CD4-positive, alpha-beta T cell (primary cell): ENCODE measurements around the gene SRC. TPM values are rescaled to one million over a fixed set of nuclear protein-coding genes. Genes with fewer than 3 reads are reported as not detected.

Experiments
- ATAC-seq: fragments of 200-7000 bp; cut with Tn5 transposase; one replicate; pipeline ENCODE4 v1.10.0; 2022; ENCODE audit warnings: mild to moderate bottlenecking; ENCODE audit not compliant: poor library complexity
- CTCF ChIA-PET: fragments of 350-600 bp; sonication (Branson Sonifier 250); formaldehyde crosslinking; loops from one replicate; lab custom pipeline; 2021; ENCODE audit warnings: antibody characterized with exemption, inconsistent platforms; lab: Charles Lee
- POLR2A ChIA-PET: fragments of 350-600 bp; sonication (Branson Sonifier 250); formaldehyde crosslinking; loops from one replicate; lab custom pipeline; 2021; ENCODE audit warnings: antibody characterized with exemption, inconsistent platforms; lab: Charles Lee
- DNase-seq, 14 experiments: peaks; one replicate each; pipeline ENCODE4 v3.0.0-alpha.2; 2013 to 2020; ENCODE audit warnings: mixed read lengths in 2 of 14
- H3K27ac ChIP-seq, 2 donors: one replicate each; pipeline versions ENCODE4 v1.5.1 to v1.7.0; 2013; ENCODE audit warnings: low read length in 2 of 2, low read depth in 1 of 2, mild to moderate bottlenecking in 1 of 2
- H3K27me3 ChIP-seq, 2 experiments: 1 replicate in 1 of 2; 2 replicates in 1 of 2; pipeline versions ENCODE4 v1.6.1 to v1.7.0; 2013; ENCODE audit warnings: low read length in 2 of 2, control low read depth in 1 of 2, mild to moderate bottlenecking in 1 of 2, moderate library complexity in 1 of 2; ENCODE audit not compliant: insufficient read depth in 2 of 2, control insufficient read depth in 1 of 2
- H3K36me3 ChIP-seq: one replicate; pipeline ENCODE4 v1.6.1; 2013; ENCODE audit warnings: low read length, control low read depth; ENCODE audit not compliant: insufficient read depth
- H3K4me1 ChIP-seq: one replicate; pipeline ENCODE4 v1.6.1; 2013; ENCODE audit warnings: low read length, control low read depth; ENCODE audit not compliant: insufficient read depth
- H3K4me3 ChIP-seq: one replicate; pipeline ENCODE4 v1.5.1; 2013; ENCODE audit warnings: mild to moderate bottlenecking, low read length, moderate library complexity
- H3K9me3 ChIP-seq, 2 experiments: 1 replicate in 1 of 2; 2 replicates in 1 of 2; pipeline versions ENCODE4 v1.6.1 to v1.7.0; 2013; ENCODE audit warnings: low read length in 2 of 2, mild to moderate bottlenecking in 2 of 2, control low read depth in 1 of 2, moderate library complexity in 1 of 2; ENCODE audit not compliant: control insufficient read depth in 1 of 2, insufficient read depth in 1 of 2
- H3K27ac Mint-ChIP-seq: one replicate; pipeline ENCODE4 v1.8.0; 2020; ENCODE audit warnings: mixed read lengths
- H3K27me3 Mint-ChIP-seq: one replicate; pipeline ENCODE4 v1.8.0; 2021; ENCODE audit warnings: mixed read lengths
- H3K36me3 Mint-ChIP-seq: one replicate; pipeline ENCODE4 v1.8.0; 2021; ENCODE audit warnings: low read depth, mixed read lengths
- H3K4me1 Mint-ChIP-seq: one replicate; pipeline ENCODE4 v1.8.0; 2021; ENCODE audit warnings: low read depth, mixed read lengths
- H3K4me3 Mint-ChIP-seq: one replicate; pipeline ENCODE4 v1.8.0; 2020; ENCODE audit warnings: mild to moderate bottlenecking, mixed read lengths
- H3K9me3 Mint-ChIP-seq: one replicate; pipeline ENCODE4 v1.8.0; 2020; ENCODE audit warnings: mixed read lengths
- CTCF ChIP-seq: fragments of 200-600 bp; IDR thresholded peaks from one replicate; pipeline ENCODE4 v1.8.0; 2022; ENCODE audit warnings: antibody characterized with exemption, mild to moderate bottlenecking
- intact Hi-C, 2 experiments: fragments of 100-400 bp; cut with DNase I in 1 of 2; cut with micrococcal nuclease in 1 of 2; formaldehyde crosslinking; loops; one replicate each; pipeline versions ENCODE4 v1.15.1 to v1.9.0; 2023 to 2025; cut with DNase I, micrococcal nuclease
- total RNA-seq, 174 experiments: library from RNA in 2 of 174; stranded (reverse) in 2 of 174; gene quantifications; one replicate each; pipeline ENCODE4 v1.2.3 and lab custom pipeline; 2021 to 2026

The SRC gene
- total RNA-seq, 2 experiments from 2014 or later: 2.5 to 3.1 TPM

- no peaks in the 10 kb centered on the region for H3K9me3 ChIP-seq
- TF ChIP-seq CTCF: no peak
- Mint-ChIP-seq H3K4me1 (no peaks in the 10 kb centered on the region), H3K27me3 (no peaks in the 10 kb centered on the region), H3K36me3 (no peaks in the 10 kb centered on the region), H3K4me3 (no peak overlapping the region), H3K9me3 (no peaks in the 10 kb centered on the region), H3K27ac (no peak overlapping the region)
- no peaks in the 10 kb centered on the region for H3K4me1 ChIP-seq
- DNase-seq (no peak), ATAC-seq (no peak)
- no peaks in the 10 kb centered on the region for H3K36me3 ChIP-seq
- intact Hi-C loops: no loop called here
- ChIA-PET POLR2A (no interaction called here), CTCF (no interaction called here)
- H3K27me3 ChIP-seq: peaks cover 0 to 3% of the 10 kb centered on the region in 2 experiments
- no peak overlapping the region for H3K27ac ChIP-seq
- no peak overlapping the region for H3K4me3 ChIP-seq
These were observed 101.7 kb downstream of the SRC start for GRCh38 chr20:37447688-37448087.

- H3K36me3 Mint-ChIP-seq: no peaks in the 10 kb centered on the region
- H3K9me3 Mint-ChIP-seq: peaks cover 2% of the 10 kb centered on the region
- H3K27ac ChIP-seq: no peak overlapping the region
- no peak for ATAC-seq
- H3K4me1 ChIP-seq: no peaks in the 10 kb centered on the region
- H3K9me3 ChIP-seq: peaks cover 1 to 4% of the 10 kb centered on the region in 2 experiments
- H3K27ac Mint-ChIP-seq: no peak overlapping the region
- no peak for DNase-seq
- H3K36me3 ChIP-seq: no peaks in the 10 kb centered on the region
- H3K4me3 ChIP-seq: no peak overlapping the region
- no peak overlapping the region for H3K4me3 Mint-ChIP-seq
- no peaks in the 10 kb centered on the region for H3K4me1 Mint-ChIP-seq
- ChIA-PET POLR2A (no interaction called here), CTCF (no interaction called here)
- intact Hi-C loops: no loop called here
- peaks cover 7% of the 10 kb centered on the region for H3K27me3 Mint-ChIP-seq
- peaks cover 0 to 3% of the 10 kb centered on the region in 2 experiments for H3K27me3 ChIP-seq
- no peak for TF ChIP-seq CTCF
These were observed 103.3 kb downstream of the SRC start for GRCh38 chr20:37449276-37449675.

GRCh38 chr20:37450344-37450743, 104.4 kb downstream of the SRC start:
- Mint-ChIP-seq H3K36me3 (no peaks in the 10 kb centered on the region), H3K9me3 (peaks cover 11% of the 10 kb centered on the region), H3K4me3 (no peak overlapping the region), H3K27me3 (peaks cover 9% of the 10 kb centered on the region), H3K4me1 (no peaks in the 10 kb centered on the region), H3K27ac (no peak overlapping the region)
- intact Hi-C loops: no loop called here
- TF ChIP-seq CTCF: no peak
- DNase-seq (no peak), ATAC-seq (no peak)
- POLR2A ChIA-PET: no interaction called here
- CTCF ChIA-PET: no interaction called here
- peaks cover 0 to 3% of the 10 kb centered on the region in 2 experiments for H3K27me3 ChIP-seq
- peaks cover 4 to 11% of the 10 kb centered on the region in 2 experiments for H3K9me3 ChIP-seq
- no peaks in the 10 kb centered on the region for H3K36me3 ChIP-seq
- no peak overlapping the region for H3K4me3 ChIP-seq
- H3K4me1 ChIP-seq: no peaks in the 10 kb centered on the region
- no peak overlapping the region for H3K27ac ChIP-seq
